HCT116 (cell line): ENCODE data around the gene GIPR. TPM values are rescaled to one million over a fixed set of nuclear protein-coding genes. Genes with fewer than 3 reads are reported as not detected.
"Not testable (repeated sequence)": the region's sequence is repeated elsewhere in the genome, so short reads cannot be mapped to it uniquely, and the experiment has no call there.

Experiments used
- ATAC-seq: fragments of 200-7000 bp; cut with Tn5 transposase; 2 replicates; pipeline ENCODE4 v1.9.1; 2020; ENCODE audit warnings: mild to moderate bottlenecking, moderate library complexity
- BruUV-seq: library from RNA; stranded (reverse); fragments of 400-500 nt; replicated peaks from 2 replicates; lab custom pipeline; 2021; lab: Mats Ljungman, UMichigan
- CTCF ChIA-PET: fragments of 300-600 bp; sonication (Branson Sonifier 250); formaldehyde crosslinking; loops from one replicate; lab custom pipeline; 2021; ENCODE audit warnings: antibody characterized with exemption; lab: Charles Lee
- POLR2A ChIA-PET: fragments of 300-600, 350-600 bp; sonication (Branson Sonifier 250); formaldehyde crosslinking; loops from one replicate; lab custom pipeline; 2021; ENCODE audit warnings: antibody characterized with exemption; lab: Charles Lee
- RAD21 ChIA-PET, 2 experiments: fragments of 300-600 bp; sonication (Branson Sonifier 250); formaldehyde crosslinking; loops; one replicate each; lab custom pipeline; 2023; ENCODE audit warnings: low total read pairs in 2 of 2; ENCODE audit not compliant: uncharacterized antibody in 2 of 2, unreplicated experiment in 2 of 2, low non-redundant PET in 1 of 2; lab: Charles Lee
- DNase-seq: peaks from one replicate; pipeline ENCODE4 v3.0.0-alpha.2; 2010; ENCODE audit warnings: low read depth, low spot score
- H2AFZ ChIP-seq: fragments of 200-600 bp; shearing (Covaris generic), sonication (generic); 2 replicates; pipeline ENCODE4 v1.6.1; 2017; ENCODE audit warnings: low read depth, mixed run types, mixed read lengths, antibody characterized with exemption, low read length; ENCODE audit not compliant: poor library complexity, severe bottlenecking
- H3K27ac ChIP-seq: 2 replicates; pipeline ENCODE4 v1.5.1; 2012; ENCODE audit warnings: low read depth, low read length
- H3K27me3 ChIP-seq: fragments of 200-600 bp; sonication (generic); 2 replicates; pipeline ENCODE4 v1.6.1; 2016; ENCODE audit warnings: mixed run types, low read length, mixed read lengths; ENCODE audit not compliant: insufficient read depth
- H3K36me3 ChIP-seq, 2 experiments: fragments of 200-500 bp in 1 of 2; fragments of 200-600 bp in 1 of 2; sonication (Bioruptor generic) in 1 of 2; sonication (generic) in 1 of 2; 2 replicates each; pipeline versions ENCODE4 v1.5.1 to v1.6.1; 2014 to 2016; ENCODE audit warnings: low read length in 2 of 2, inconsistent platforms in 1 of 2, mixed read lengths in 1 of 2, mixed run types in 1 of 2; ENCODE audit not compliant: insufficient read depth in 2 of 2, control insufficient read depth in 1 of 2
- H3K4me1 ChIP-seq, 2 experiments: fragments of 200-600 bp in 1 of 2; sonication (generic) in 1 of 2; 2 replicates each; pipeline versions ENCODE4 v1.5.1 to v1.6.1; 2012 to 2017; ENCODE audit warnings: low read length in 2 of 2, inconsistent platforms in 1 of 2, mild to moderate bottlenecking in 1 of 2, mixed read lengths in 1 of 2, mixed run types in 1 of 2, moderate library complexity in 1 of 2; ENCODE audit not compliant: insufficient read depth in 2 of 2, control insufficient read depth in 1 of 2
- H3K4me2 ChIP-seq: fragments of 200-600 bp; sonication (generic); 2 replicates; pipeline ENCODE4 v1.6.1; 2017; ENCODE audit warnings: mixed run types, low read length, mixed read lengths
- H3K4me3 ChIP-seq, 2 experiments: fragments of 200-600 bp in 1 of 2; sonication (generic) in 1 of 2; replicated peaks in 1 of 2; 2 replicates each; pipeline ENCODE4 v1.5.1; 2011 to 2016; ENCODE audit warnings: low read length in 2 of 2, control low read depth in 1 of 2, low read depth in 1 of 2, mild to moderate bottlenecking in 1 of 2, mixed read lengths in 1 of 2, mixed run types in 1 of 2
- H3K79me2 ChIP-seq: fragments of 200-600 bp; sonication (generic); 2 replicates; pipeline ENCODE4 v1.6.1; 2017; ENCODE audit warnings: mild to moderate bottlenecking, mixed run types, low read length, moderate library complexity, mixed read lengths; ENCODE audit not compliant: insufficient read depth
- H3K9ac ChIP-seq: fragments of 200-600 bp; sonication (generic); 2 replicates; pipeline ENCODE4 v1.6.1; 2016; ENCODE audit warnings: low read length, mixed read lengths
- H3K9me2 ChIP-seq: fragments of 200-600 bp; sonication (generic), shearing (Covaris generic); 2 replicates; pipeline ENCODE4 v1.6.1; 2017; ENCODE audit warnings: mixed run types, mild to moderate bottlenecking, moderate library complexity; ENCODE audit not compliant: insufficient read depth
- H3K9me3 ChIP-seq, 2 experiments: fragments of 200-500 bp in 1 of 2; fragments of 200-600 bp in 1 of 2; sonication (Bioruptor generic) in 1 of 2; sonication (generic) in 1 of 2; 2 replicates each; pipeline ENCODE4 v1.6.1; 2014 to 2017; ENCODE audit warnings: low read length in 2 of 2, mixed read lengths in 2 of 2, inconsistent platforms in 1 of 2, low read depth in 1 of 2, mild to moderate bottlenecking in 1 of 2, mixed run types in 1 of 2, moderate library complexity in 1 of 2; ENCODE audit not compliant: control insufficient read depth in 1 of 2, insufficient read depth in 1 of 2
- H4K20me1 ChIP-seq: fragments of 200-600 bp; sonication (generic), shearing (Covaris generic); 2 replicates; pipeline ENCODE4 v1.6.1; 2017; ENCODE audit warnings: mixed run types, mild to moderate bottlenecking, moderate library complexity; ENCODE audit not compliant: insufficient read depth
- POLR2AphosphoS5 ChIP-seq: IDR thresholded peaks from 2 replicates; pipeline ENCODE4 v1.6.1; 2011; ENCODE audit warnings: mild to moderate bottlenecking, low read depth, low read length, moderate library complexity
- ZFX ChIP-seq: fragments of 450-650 bp; IDR thresholded peaks from 2 replicates; pipeline ENCODE4 v1.6.1; 2017
- intact Hi-C: fragments of 100-400 bp; cut with micrococcal nuclease; formaldehyde crosslinking; loops from 2 replicates; pipeline ENCODE4 v1.10.0; 2022
- total RNA-seq: library from RNA; stranded (reverse); gene quantifications from one replicate; pipeline ENCODE4 v1.2.1, GENCODE V29; 2021; ENCODE audit not compliant: unreplicated experiment

The GIPR gene
- total RNA-seq, 1 experiment from 2014 or later, result 14.1 TPM

DNA sequence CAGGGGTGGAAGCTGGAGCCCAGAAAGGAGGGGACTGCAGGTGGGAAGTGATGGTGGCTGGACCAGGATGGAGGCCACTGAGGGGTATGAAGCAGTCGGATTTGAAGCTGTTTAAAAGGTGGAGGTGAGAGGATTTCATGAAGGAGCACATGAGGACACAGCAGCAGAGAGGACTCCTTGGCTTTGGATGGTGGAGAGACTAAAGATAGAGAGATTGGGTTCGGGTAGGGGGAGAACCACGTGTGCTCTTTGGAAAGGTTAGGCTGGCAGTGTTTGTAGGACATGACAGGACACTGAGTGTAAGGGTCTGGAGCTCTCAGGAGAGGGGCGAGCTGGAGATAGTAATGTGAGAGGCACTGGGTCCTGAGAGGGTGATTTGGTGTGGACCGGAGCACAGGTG, 14.9 kb downstream of the GIPR start:
- POLR2A ChIA-PET, result interaction anchor here (2.0 kb wide), 1 partner anchor 9 kb away, joined by 7 read pairs; the partner anchor contains the start of genes QPCTL and SNRPD2
- CTCF ChIA-PET, result interaction anchor here (0.9 to 3.3 kb wide), 3 partner anchors 9 to 12 kb away, joined by 3 to 18 read pairs (median 3); partner anchors contain the start of genes QPCTL and SNRPD2
- DNase-seq (no peak), ATAC-seq (no peak)
- H3K79me2 ChIP-seq, result peaks cover 6% of the 10 kb centered on the region
- no peaks in the 10 kb centered on the region for H3K9me2 ChIP-seq
- no peak overlapping the region for H3K4me3 ChIP-seq
- H4K20me1 ChIP-seq, result no peaks in the 10 kb centered on the region
- H3K27me3 ChIP-seq, result no peaks in the 10 kb centered on the region
- intact Hi-C loops, result no loop called here
- H3K4me2 ChIP-seq, result no peak overlapping the region
- peaks cover 18 to 27% of the 10 kb centered on the region in 2 experiments for H3K36me3 ChIP-seq
- no peak for TF ChIP-seq ZFX
- 0 out of 2 replicates have a peak, but pooled peaks have one; percentile 20 for TF ChIP-seq POLR2AphosphoS5
- BruUV-seq, result no TSS peak
- H3K9ac ChIP-seq, result no peak overlapping the region
- H3K27ac ChIP-seq, result peak overlapping the region; percentile 43; the same call in 1 of the 2 replicates
- RAD21 ChIA-PET, result no interaction called here
- no peaks in the 10 kb centered on the region for H3K9me3 ChIP-seq
- H3K4me1 ChIP-seq, result peaks cover 11 to 24% of the 10 kb centered on the region in 2 experiments
- no peak overlapping the region for H2AFZ ChIP-seq

GRCh38 chr19:45685045-45685444, 17.0 kb downstream of the GIPR start:
- H3K36me3 ChIP-seq, result peaks cover 23 to 44% of the 10 kb centered on the region in 2 experiments
- H3K27ac ChIP-seq, H3K9me3 ChIP-seq, H3K9ac ChIP-seq, H3K4me3 ChIP-seq, H4K20me1 ChIP-seq, H2AFZ ChIP-seq, ATAC-seq, H3K4me2 ChIP-seq, DNase-seq, H3K9me2 ChIP-seq, BruUV-seq, H3K27me3 ChIP-seq, intact Hi-C loops: not testable (repeated sequence)
- ChIA-PET CTCF (interaction anchor here (0.9 kb wide), 1 partner anchor 8 kb away, joined by 3 read pairs; no protein-coding TSS in a partner anchor), RAD21 (interaction anchor here in 1 of 2 experiments (0.6 kb wide), 1 partner anchor 16 kb away, joined by 3 read pairs; no protein-coding TSS in a partner anchor), POLR2A (interaction anchor here (0.6 to 1.1 kb wide), 4 partner anchors 8 to 341 kb away, joined by 3 to 5 read pairs (median 4); no protein-coding TSS in a partner anchor)
- H3K79me2 ChIP-seq, result peaks cover 26% of the 10 kb centered on the region
- H3K4me1 ChIP-seq, result peaks cover 9 to 20% of the 10 kb centered on the region in 2 experiments
